A549 (cell line): ENCODE results near the gene ARRDC4. TPM values are rescaled to one million over a fixed set of nuclear protein-coding genes. Genes with fewer than 3 reads are reported as not detected.

Source experiments
- ATAC-seq, 2 experiments: fragments of 200-7000 bp in 1 of 2; fragments of >200 bp in 1 of 2; cut with Nextera tagmentation in 1 of 2; cut with Tn5 transposase in 1 of 2; 3 replicates each; pipeline versions ENCODE4 v1.8.0 to v1.9.1; 2018 to 2020; ENCODE audit warnings: mild to moderate bottlenecking in 1 of 2, moderate library complexity in 1 of 2
- CTCF ChIA-PET: fragments of 300-600 bp; sonication (Branson Sonifier 250); formaldehyde crosslinking; extraction: SDS; loops from one replicate; lab custom pipeline; 2021; ENCODE audit warnings: antibody characterized with exemption, inconsistent platforms; lab: Yijun Ruan, JAX
- POLR2A ChIA-PET: fragments of 350-600 bp; formaldehyde crosslinking; extraction: SDS; loops from one replicate; lab custom pipeline; 2021; ENCODE audit warnings: antibody characterized with exemption, inconsistent platforms; lab: Yijun Ruan, JAX
- DNase-seq, 2 experiments: peaks; one replicate each; pipeline versions ENCODE4 v3.0.0 to v3.0.0-alpha.2; 2011 to 2016; ENCODE audit warnings: low read depth in 1 of 2, low spot score in 1 of 2
- FAIRE-seq: peaks from 2 replicates; lab custom pipeline; 2011; peaks lifted over from hg19 to GRCh38; lab: Jason Lieb, UNC
- H3K27ac ChIP-seq, 2 experiments: fragments of >200 bp; sonication (Bioruptor Twin); formaldehyde crosslinking; 3 replicates each; pipeline ENCODE4 v1.5.1; 2016 to 2017
- H3K4me1 ChIP-seq: fragments of >200 bp; sonication (Bioruptor Twin); formaldehyde crosslinking; 3 replicates; pipeline ENCODE4 v1.6.1; 2016
- H3K4me2 ChIP-seq: fragments of >200 bp; sonication (Bioruptor Twin); formaldehyde crosslinking; 3 replicates; pipeline ENCODE4 v1.6.1; 2016
- H3K4me3 ChIP-seq: fragments of >200 bp; sonication (Bioruptor Twin); formaldehyde crosslinking; 3 replicates; pipeline ENCODE4 v1.5.1; 2016
- H3K9me3 ChIP-seq: fragments of >200 bp; sonication (Bioruptor Twin); formaldehyde crosslinking; 3 replicates; pipeline ENCODE4 v1.6.1; 2016
- ESRRA ChIP-seq: fragments of 150-350 bp; IDR thresholded peaks from 2 replicates; pipeline ENCODE4 v1.6.1; 2014; ENCODE audit warnings: mild to moderate bottlenecking, low read length, borderline replicate concordance
- FOSB ChIP-seq: fragments of 250-450 bp; sonication (Bioruptor Pico); IDR thresholded peaks from 2 replicates; pipeline ENCODE4 v1.5.0; 2020; ENCODE audit warnings: mild to moderate bottlenecking, moderate library complexity
- FOSL2 ChIP-seq, 2 experiments: fragments of 450-650 bp in 1 of 2; fragments of >200 bp in 1 of 2; sonication (Bioruptor Twin) in 1 of 2; formaldehyde crosslinking; IDR thresholded peaks; 2 replicates each; pipeline versions ENCODE4 v1.5.0 to v1.6.1; 2016 to 2020; ENCODE audit warnings: mild to moderate bottlenecking in 1 of 2, moderate library complexity in 1 of 2
- HOXA7 ChIP-seq: fragments of 250-450 bp; sonication (Bioruptor Pico); IDR thresholded peaks from 2 replicates; pipeline ENCODE4 v1.5.0; 2020; ENCODE audit warnings: mild to moderate bottlenecking, moderate library complexity
- HOXB13 ChIP-seq: fragments of 250-450 bp; sonication (Bioruptor Pico); IDR thresholded peaks from 2 replicates; pipeline ENCODE4 v1.5.0; 2020; ENCODE audit warnings: low read depth, mild to moderate bottlenecking, moderate library complexity
- MAZ ChIP-seq: fragments of 150-350 bp; IDR thresholded peaks from 2 replicates; pipeline ENCODE4 v1.6.1; 2014; ENCODE audit warnings: antibody characterized with exemption, low read depth, low read length, borderline replicate concordance
- PHF8 ChIP-seq: fragments of 200-600 bp; sonication (generic); IDR thresholded peaks from 2 replicates; pipeline ENCODE4 v1.6.1; 2016; ENCODE audit warnings: low read depth, mild to moderate bottlenecking, antibody characterized with exemption, moderate library complexity, borderline replicate concordance
- RAD21 ChIP-seq, 2 experiments: fragments of >200 bp in 1 of 2; sonication (Bioruptor Twin) in 1 of 2; formaldehyde crosslinking in 1 of 2; IDR thresholded peaks in 1 of 2; conservative IDR thresholded peaks in 1 of 2; 2 replicates in 1 of 2; 3 replicates in 1 of 2; pipeline ENCODE4 v1.6.1; 2012 to 2018; ENCODE audit warnings: inconsistent platforms in 1 of 2
- RCOR1 ChIP-seq: fragments of 150-350 bp; IDR thresholded peaks from 2 replicates; pipeline ENCODE4 v1.6.1; 2014; ENCODE audit warnings: antibody characterized with exemption, low read length, low read depth
- SREBF2 ChIP-seq: fragments of 450-650 bp; IDR thresholded peaks from 2 replicates; pipeline ENCODE4 v1.6.1; 2014; ENCODE audit warnings: mild to moderate bottlenecking, moderate library complexity
- ZC3H11A ChIP-seq: fragments of 450-650 bp; IDR thresholded peaks from 2 replicates; pipeline ENCODE4 v1.6.1; 2014; ENCODE audit warnings: antibody characterized with exemption, mild to moderate bottlenecking
- ZFP36 ChIP-seq: fragments of 450-650 bp; IDR thresholded peaks from 2 replicates; pipeline ENCODE4 v1.6.1; 2014; ENCODE audit warnings: borderline replicate concordance; ENCODE audit not compliant: partially characterized antibody
- ZSCAN20 ChIP-seq: fragments of 250-450 bp; sonication (Bioruptor Pico); IDR thresholded peaks from 2 replicates; pipeline ENCODE4 v1.8.0; 2022; ENCODE audit warnings: mild to moderate bottlenecking, moderate library complexity
- WGBS: methylation state at CpG from one replicate; pipeline ENCODE4 v1.1.6; 2017; ENCODE audit errors: missing lambda C conversion rate; 5-methylcytosine and 5-hydroxymethylcytosine counted together
- polyA plus RNA-seq, 4 experiments: library from polyadenylated mRNA; depleted of rRNA in 3 of 4; stranded (reverse); fragments of >200 nt; fragmentation: RNase III in 1 of 4; extraction: RNeasy Plus Mini Kit Qiagen cat#74134 plus additional on column Dnase treatment in 1 of 4; gene quantifications; 2 replicates in 3 of 4; 3 replicates in 1 of 4; pipeline ENCODE4 v1.2.3, GENCODE V29; 2011 to 2017
- TF ChIP-seq, protein P1 (sequence below): fragments of 150-350 bp; IDR thresholded peaks from 2 replicates; pipeline ENCODE4 v1.6.1; 2014; ENCODE audit warnings: low read depth, mild to moderate bottlenecking, low read length
- TF ChIP-seq, protein P2 (sequence below): IDR thresholded peaks from 2 replicates; pipeline ENCODE4 v1.6.1; 2012; ENCODE audit warnings: low read depth, borderline replicate concordance
- TF ChIP-seq, protein P3 (sequence below): fragments of >200 bp; sonication (Bioruptor Twin); formaldehyde crosslinking; IDR thresholded peaks from 3 replicates; pipeline ENCODE4 v1.5.1; 2016
- TF ChIP-seq, protein P4 (sequence below): fragments of 250-450 bp; sonication (Bioruptor Pico); IDR thresholded peaks from 2 replicates; pipeline ENCODE4 v1.5.0; 2020; ENCODE audit warnings: low read depth, mild to moderate bottlenecking, moderate library complexity
- TF ChIP-seq, protein P5 (sequence below): fragments of 450-650 bp; IDR thresholded peaks from 2 replicates; pipeline ENCODE4 v1.6.1; 2014; ENCODE audit warnings: antibody characterized with exemption
- TF ChIP-seq, protein P6 (sequence below): fragments of >200 bp; sonication (Bioruptor Twin); formaldehyde crosslinking; IDR thresholded peaks from 3 replicates; pipeline ENCODE4 v1.6.1; 2016

Gene ARRDC4
- polyA plus RNA-seq, 2 of the 4 experiments (the other 2 are of a cell fraction), result 0.19 to 2.2 TPM

DNA sequence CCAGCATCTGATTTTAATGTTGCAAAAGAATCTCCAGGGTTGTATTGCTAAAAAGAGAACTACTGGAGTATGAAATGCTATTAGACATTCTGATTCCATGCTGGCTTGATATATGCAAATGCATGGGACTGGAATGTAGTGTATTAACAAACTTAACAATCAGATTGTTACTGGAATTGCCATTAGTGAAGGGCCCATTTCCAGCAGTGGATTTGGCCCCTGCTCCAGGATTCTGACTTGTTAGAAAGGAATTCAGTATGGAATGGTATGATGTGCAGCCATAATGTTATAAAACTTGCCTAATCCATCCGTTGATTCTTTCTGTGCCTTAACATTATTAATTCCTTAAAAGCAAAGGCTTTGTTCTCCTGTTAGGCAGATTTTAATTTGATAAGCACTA, 7.9 kb downstream of the ARRDC4 start:
- ChIA-PET CTCF (interaction anchor here (1.0 kb wide), 1 partner anchor 70 kb away, joined by 3 read pairs; no protein-coding TSS in a partner anchor), POLR2A (no interaction called here)
- Histone ChIP-seq H3K4me3 (no peak overlapping the region), H3K27ac (no peak overlapping the region), H3K4me1 (no peaks in the 10 kb centered on the region), H3K9me3 (no peaks in the 10 kb centered on the region), H3K4me2 (no peak overlapping the region)
- TF ChIP-seq, protein P1, sequence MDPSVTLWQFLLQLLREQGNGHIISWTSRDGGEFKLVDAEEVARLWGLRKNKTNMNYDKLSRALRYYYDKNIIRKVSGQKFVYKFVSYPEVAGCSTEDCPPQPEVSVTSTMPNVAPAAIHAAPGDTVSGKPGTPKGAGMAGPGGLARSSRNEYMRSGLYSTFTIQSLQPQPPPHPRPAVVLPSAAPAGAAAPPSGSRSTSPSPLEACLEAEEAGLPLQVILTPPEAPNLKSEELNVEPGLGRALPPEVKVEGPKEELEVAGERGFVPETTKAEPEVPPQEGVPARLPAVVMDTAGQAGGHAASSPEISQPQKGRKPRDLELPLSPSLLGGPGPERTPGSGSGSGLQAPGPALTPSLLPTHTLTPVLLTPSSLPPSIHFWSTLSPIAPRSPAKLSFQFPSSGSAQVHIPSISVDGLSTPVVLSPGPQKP, result no peak
- TF ChIP-seq, protein P2, sequence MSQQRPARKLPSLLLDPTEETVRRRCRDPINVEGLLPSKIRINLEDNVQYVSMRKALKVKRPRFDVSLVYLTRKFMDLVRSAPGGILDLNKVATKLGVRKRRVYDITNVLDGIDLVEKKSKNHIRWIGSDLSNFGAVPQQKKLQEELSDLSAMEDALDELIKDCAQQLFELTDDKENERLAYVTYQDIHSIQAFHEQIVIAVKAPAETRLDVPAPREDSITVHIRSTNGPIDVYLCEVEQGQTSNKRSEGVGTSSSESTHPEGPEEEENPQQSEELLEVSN, result no peak
- TF ChIP-seq ZSCAN20 (no peak), MAZ (no peak)
- TF ChIP-seq, protein P3, sequence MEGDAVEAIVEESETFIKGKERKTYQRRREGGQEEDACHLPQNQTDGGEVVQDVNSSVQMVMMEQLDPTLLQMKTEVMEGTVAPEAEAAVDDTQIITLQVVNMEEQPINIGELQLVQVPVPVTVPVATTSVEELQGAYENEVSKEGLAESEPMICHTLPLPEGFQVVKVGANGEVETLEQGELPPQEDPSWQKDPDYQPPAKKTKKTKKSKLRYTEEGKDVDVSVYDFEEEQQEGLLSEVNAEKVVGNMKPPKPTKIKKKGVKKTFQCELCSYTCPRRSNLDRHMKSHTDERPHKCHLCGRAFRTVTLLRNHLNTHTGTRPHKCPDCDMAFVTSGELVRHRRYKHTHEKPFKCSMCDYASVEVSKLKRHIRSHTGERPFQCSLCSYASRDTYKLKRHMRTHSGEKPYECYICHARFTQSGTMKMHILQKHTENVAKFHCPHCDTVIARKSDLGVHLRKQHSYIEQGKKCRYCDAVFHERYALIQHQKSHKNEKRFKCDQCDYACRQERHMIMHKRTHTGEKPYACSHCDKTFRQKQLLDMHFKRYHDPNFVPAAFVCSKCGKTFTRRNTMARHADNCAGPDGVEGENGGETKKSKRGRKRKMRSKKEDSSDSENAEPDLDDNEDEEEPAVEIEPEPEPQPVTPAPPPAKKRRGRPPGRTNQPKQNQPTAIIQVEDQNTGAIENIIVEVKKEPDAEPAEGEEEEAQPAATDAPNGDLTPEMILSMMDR, result no peak
- 63% methylated on average over 1 of the region's 1 CpG for WGBS
- DNase-seq, result no peak
- FAIRE-seq, result no peak
- no peak for ATAC-seq

DNA sequence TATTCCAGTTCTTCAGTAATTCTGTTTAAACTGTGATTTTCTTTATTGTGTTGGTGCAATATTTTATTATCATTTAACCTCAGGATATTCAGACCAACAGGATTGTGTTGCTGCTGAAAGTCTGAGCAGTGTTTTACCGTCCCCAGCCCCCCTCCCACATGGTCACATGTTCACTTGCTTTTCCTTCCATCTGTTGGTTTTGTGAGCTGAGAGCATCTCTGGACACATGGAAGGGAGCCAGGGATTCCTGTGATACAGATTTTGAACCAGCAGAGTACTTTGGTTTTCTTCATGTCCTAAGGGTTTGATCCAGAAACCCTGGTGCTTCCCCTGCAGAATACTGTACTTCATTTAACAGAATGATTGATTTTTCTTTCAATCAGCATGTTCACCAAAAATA, 11.9 kb downstream of the ARRDC4 start:
- 38% methylated on average over 1 of the region's 1 CpG for WGBS
- no peak overlapping the region for H3K4me3 ChIP-seq
- H3K4me2 ChIP-seq, result no peak overlapping the region
- no peaks in the 10 kb centered on the region for H3K9me3 ChIP-seq
- no peak for FAIRE-seq
- H3K4me1 ChIP-seq, result no peaks in the 10 kb centered on the region
- POLR2A ChIA-PET, result no interaction called here
- TF ChIP-seq, protein P4, sequence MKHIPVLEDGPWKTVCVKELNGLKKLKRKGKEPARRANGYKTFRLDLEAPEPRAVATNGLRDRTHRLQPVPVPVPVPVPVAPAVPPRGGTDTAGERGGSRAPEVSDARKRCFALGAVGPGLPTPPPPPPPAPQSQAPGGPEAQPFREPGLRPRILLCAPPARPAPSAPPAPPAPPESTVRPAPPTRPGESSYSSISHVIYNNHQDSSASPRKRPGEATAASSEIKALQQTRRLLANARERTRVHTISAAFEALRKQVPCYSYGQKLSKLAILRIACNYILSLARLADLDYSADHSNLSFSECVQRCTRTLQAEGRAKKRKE (CRISPR knock-in tag), result no peak
- TF ChIP-seq, protein P5, sequence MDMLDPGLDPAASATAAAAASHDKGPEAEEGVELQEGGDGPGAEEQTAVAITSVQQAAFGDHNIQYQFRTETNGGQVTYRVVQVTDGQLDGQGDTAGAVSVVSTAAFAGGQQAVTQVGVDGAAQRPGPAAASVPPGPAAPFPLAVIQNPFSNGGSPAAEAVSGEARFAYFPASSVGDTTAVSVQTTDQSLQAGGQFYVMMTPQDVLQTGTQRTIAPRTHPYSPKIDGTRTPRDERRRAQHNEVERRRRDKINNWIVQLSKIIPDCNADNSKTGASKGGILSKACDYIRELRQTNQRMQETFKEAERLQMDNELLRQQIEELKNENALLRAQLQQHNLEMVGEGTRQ, result no peak
- no peak for TF ChIP-seq ZFP36
- no peak for TF ChIP-seq FOSL2 (IDR thresholded peaks at IDR 0.05)
- no peak for TF ChIP-seq FOSL2 (CRISPR knock-in tag; IDR thresholded peaks at IDR 0.05)
- TF ChIP-seq ESRRA, result no peak
- TF ChIP-seq ZC3H11A, result no peak
- TF ChIP-seq PHF8, result no peak
- TF ChIP-seq, protein P1, result no peak
- no peak for TF ChIP-seq FOSB (CRISPR knock-in tag)
- no peak for TF ChIP-seq SREBF2
- CTCF ChIA-PET, result no interaction called here
- no peak for DNase-seq
- ATAC-seq, result no peak
- no peak overlapping the region for H3K27ac ChIP-seq

DNA sequence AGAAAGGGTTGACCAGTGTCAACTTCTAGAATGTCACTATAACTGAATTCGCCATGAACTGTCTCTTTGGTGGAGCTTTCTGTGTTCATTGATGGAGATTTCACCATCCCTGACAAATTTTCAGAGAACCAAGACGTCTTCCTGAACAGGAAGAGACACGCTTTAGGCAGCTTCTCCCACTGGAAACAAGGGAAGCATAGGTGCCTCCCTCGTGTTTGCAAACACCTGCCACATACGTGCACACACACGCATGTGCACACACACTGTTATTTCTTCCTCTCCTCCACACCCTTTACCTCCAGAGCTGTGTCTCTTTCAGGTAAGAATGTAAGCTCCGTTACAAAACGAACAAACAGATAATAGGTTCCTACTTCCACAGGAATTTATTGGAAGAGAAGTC, 15.6 kb downstream of the ARRDC4 start:
- WGBS, result 29% methylated on average over 8 of the region's 8 CpGs
- TF ChIP-seq RCOR1, result no peak
- no peak for TF ChIP-seq FOSL2 (IDR thresholded peaks at IDR 0.05)
- TF ChIP-seq FOSL2 (CRISPR knock-in tag; IDR thresholded peaks at IDR 0.05), result no peak
- no peak for TF ChIP-seq HOXA7 (CRISPR knock-in tag)
- no peak for TF ChIP-seq ZSCAN20
- no peak for TF ChIP-seq RAD21 (conservative IDR thresholded peaks at IDR 0.05 in 1 of 2, IDR thresholded peaks at IDR 0.05 in 1 of 2)
- no peak for TF ChIP-seq HOXB13 (CRISPR knock-in tag)
- TF ChIP-seq, protein P6, sequence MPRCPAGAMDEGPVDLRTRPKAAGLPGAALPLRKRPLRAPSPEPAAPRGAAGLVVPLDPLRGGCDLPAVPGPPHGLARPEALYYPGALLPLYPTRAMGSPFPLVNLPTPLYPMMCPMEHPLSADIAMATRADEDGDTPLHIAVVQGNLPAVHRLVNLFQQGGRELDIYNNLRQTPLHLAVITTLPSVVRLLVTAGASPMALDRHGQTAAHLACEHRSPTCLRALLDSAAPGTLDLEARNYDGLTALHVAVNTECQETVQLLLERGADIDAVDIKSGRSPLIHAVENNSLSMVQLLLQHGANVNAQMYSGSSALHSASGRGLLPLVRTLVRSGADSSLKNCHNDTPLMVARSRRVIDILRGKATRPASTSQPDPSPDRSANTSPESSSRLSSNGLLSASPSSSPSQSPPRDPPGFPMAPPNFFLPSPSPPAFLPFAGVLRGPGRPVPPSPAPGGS, result no peak
- no peak for TF ChIP-seq FOSB (CRISPR knock-in tag)
- no peak for TF ChIP-seq ZC3H11A
- no peak for TF ChIP-seq ZFP36
- no peaks in the 10 kb centered on the region for H3K4me1 ChIP-seq
- no peak overlapping the region for H3K4me3 ChIP-seq
- H3K9me3 ChIP-seq, result no peaks in the 10 kb centered on the region
- no peak overlapping the region for H3K4me2 ChIP-seq
- FAIRE-seq, result no peak
- no peak for DNase-seq
- H3K27ac ChIP-seq, result no peak overlapping the region
- ATAC-seq, result no peak
- POLR2A ChIA-PET, result no interaction called here
- CTCF ChIA-PET, result interaction anchor here (1.4 kb wide), 1 partner anchor 319 kb away, joined by 3 read pairs; no protein-coding TSS in a partner anchor
